A673 (cell line): Measurements from ENCODE around the gene PPFIBP1. TPM values are rescaled to one million over a fixed set of nuclear protein-coding genes. Genes with fewer than 3 reads are reported as not detected.

ENCODE experiments used
- BruUV-seq: library from RNA; stranded (reverse); fragments of 400-500 nt; replicated peaks from 2 replicates; lab custom pipeline; 2021; lab: Mats Ljungman, UMichigan
- CTCF ChIA-PET: fragments of 300-600 bp; sonication (Branson Sonifier 250); formaldehyde crosslinking; loops from one replicate; lab custom pipeline; 2022; ENCODE audit warnings: antibody characterized with exemption; lab: Charles Lee
- POLR2A ChIA-PET: fragments of 300-600 bp; sonication (Branson Sonifier 250); formaldehyde crosslinking; loops from one replicate; lab custom pipeline; 2022; ENCODE audit warnings: antibody characterized with exemption; ENCODE audit not compliant: low non-redundant PET; lab: Charles Lee
- DNase-seq: peaks from one replicate; pipeline ENCODE4 v3.0.0-alpha.2; 2015; ENCODE audit warnings: low spot score
- H3K27ac ChIP-seq: fragments of 200-600 bp; sonication (generic); 2 replicates; pipeline ENCODE4 v1.5.1; 2016; ENCODE audit warnings: mixed run types, low read depth, mild to moderate bottlenecking, mixed read lengths, antibody characterized with exemption, low read length; ENCODE audit not compliant: poor library complexity, severe bottlenecking
- H3K27me3 ChIP-seq: fragments of 200-600 bp; sonication (generic); replicated peaks from 2 replicates; pipeline ENCODE4 v1.6.1; 2017; ENCODE audit warnings: mixed run types, low read depth, mild to moderate bottlenecking, mixed read lengths, antibody characterized with exemption, low read length; ENCODE audit not compliant: insufficient read depth, poor library complexity
- H3K36me3 ChIP-seq: fragments of 200-600 bp; sonication (generic); 2 replicates; pipeline ENCODE4 v1.6.1; 2016; ENCODE audit warnings: mixed run types, mild to moderate bottlenecking, mixed read lengths, antibody characterized with exemption, low read length; ENCODE audit not compliant: insufficient read depth, poor library complexity, severe bottlenecking
- H3K4me1 ChIP-seq: fragments of 200-600 bp; sonication (generic); 2 replicates; pipeline ENCODE4 v1.6.1; 2017; ENCODE audit warnings: mixed run types, mild to moderate bottlenecking, mixed read lengths, antibody characterized with exemption, low read length; ENCODE audit not compliant: insufficient read depth, poor library complexity, severe bottlenecking
- H3K4me3 ChIP-seq: fragments of 200-600 bp; sonication (generic); 2 replicates; pipeline ENCODE4 v1.5.1; 2016; ENCODE audit warnings: low read depth, mixed run types, mild to moderate bottlenecking, mixed read lengths, low read length; ENCODE audit not compliant: poor library complexity, severe bottlenecking
- H3K9me3 ChIP-seq: fragments of 200-600 bp; sonication (generic); 2 replicates; pipeline ENCODE4 v1.6.1; 2016; ENCODE audit warnings: mixed run types, low read depth, mild to moderate bottlenecking, mixed read lengths, antibody characterized with exemption, low read length; ENCODE audit not compliant: poor library complexity, severe bottlenecking
- EZH2 ChIP-seq: fragments of 200-600 bp; sonication (generic); IDR thresholded peaks from 2 replicates; pipeline ENCODE4 v1.6.1; 2017; ENCODE audit warnings: borderline replicate concordance, low read depth, mild to moderate bottlenecking, mixed read lengths, antibody characterized with exemption, low read length; ENCODE audit not compliant: poor library complexity, severe bottlenecking
- intact Hi-C: fragments of 100-400 bp; cut with micrococcal nuclease; formaldehyde crosslinking; loops from one replicate; pipeline ENCODE4 v1.10.0; 2022; ENCODE audit not compliant: unreplicated experiment
- total RNA-seq: library from RNA; stranded (reverse); gene quantifications from 2 replicates; pipeline ENCODE4 v1.2.3, GENCODE V29; 2021
- TF ChIP-seq, protein P1 (sequence below): fragments of 300-800, 200-600 bp; sonication (generic); conservative IDR thresholded peaks from 2 replicates; pipeline ENCODE4 v1.5.1; 2017; ENCODE audit warnings: low read depth, mild to moderate bottlenecking, antibody characterized with exemption, low read length, moderate library complexity, mixed read lengths

Gene PPFIBP1
- total RNA-seq, 1 experiment from 2014 or later: 41.2 TPM

DNA sequence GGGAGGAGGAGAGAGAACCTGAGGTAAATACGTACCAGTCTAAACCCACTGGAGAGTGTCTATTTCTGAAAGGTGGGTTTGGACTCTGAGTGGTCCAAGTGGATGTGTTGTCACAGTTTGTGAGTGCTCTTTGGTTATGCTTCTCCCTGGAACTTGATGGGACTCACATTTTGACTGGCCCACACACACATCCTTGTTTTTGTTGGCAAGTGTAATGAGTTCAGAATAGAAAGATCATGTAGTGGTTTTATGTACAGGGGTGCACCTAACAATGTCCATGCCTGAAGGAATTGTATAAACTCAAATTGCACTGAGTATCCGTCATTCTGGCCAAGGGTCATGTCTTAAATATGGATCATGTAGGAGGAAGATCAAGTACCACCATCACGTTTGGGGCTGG is 4.8 kb downstream of the PPFIBP1 start:
- Histone ChIP-seq H3K4me1 (peaks cover 26% of the 10 kb centered on the region), H3K4me3 (no peak overlapping the region), H3K27me3 (no peaks in the 10 kb centered on the region), H3K36me3 (no peaks in the 10 kb centered on the region), H3K9me3 (no peaks in the 10 kb centered on the region), H3K27ac (no peak overlapping the region)
- no TSS peak for BruUV-seq
- intact Hi-C loops: no loop called here
- TF ChIP-seq, protein P1, sequence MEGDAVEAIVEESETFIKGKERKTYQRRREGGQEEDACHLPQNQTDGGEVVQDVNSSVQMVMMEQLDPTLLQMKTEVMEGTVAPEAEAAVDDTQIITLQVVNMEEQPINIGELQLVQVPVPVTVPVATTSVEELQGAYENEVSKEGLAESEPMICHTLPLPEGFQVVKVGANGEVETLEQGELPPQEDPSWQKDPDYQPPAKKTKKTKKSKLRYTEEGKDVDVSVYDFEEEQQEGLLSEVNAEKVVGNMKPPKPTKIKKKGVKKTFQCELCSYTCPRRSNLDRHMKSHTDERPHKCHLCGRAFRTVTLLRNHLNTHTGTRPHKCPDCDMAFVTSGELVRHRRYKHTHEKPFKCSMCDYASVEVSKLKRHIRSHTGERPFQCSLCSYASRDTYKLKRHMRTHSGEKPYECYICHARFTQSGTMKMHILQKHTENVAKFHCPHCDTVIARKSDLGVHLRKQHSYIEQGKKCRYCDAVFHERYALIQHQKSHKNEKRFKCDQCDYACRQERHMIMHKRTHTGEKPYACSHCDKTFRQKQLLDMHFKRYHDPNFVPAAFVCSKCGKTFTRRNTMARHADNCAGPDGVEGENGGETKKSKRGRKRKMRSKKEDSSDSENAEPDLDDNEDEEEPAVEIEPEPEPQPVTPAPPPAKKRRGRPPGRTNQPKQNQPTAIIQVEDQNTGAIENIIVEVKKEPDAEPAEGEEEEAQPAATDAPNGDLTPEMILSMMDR: no peak
- no peak for TF ChIP-seq EZH2
- CTCF ChIA-PET: no interaction called here
- POLR2A ChIA-PET: no interaction called here
- no peak for DNase-seq

DNA sequence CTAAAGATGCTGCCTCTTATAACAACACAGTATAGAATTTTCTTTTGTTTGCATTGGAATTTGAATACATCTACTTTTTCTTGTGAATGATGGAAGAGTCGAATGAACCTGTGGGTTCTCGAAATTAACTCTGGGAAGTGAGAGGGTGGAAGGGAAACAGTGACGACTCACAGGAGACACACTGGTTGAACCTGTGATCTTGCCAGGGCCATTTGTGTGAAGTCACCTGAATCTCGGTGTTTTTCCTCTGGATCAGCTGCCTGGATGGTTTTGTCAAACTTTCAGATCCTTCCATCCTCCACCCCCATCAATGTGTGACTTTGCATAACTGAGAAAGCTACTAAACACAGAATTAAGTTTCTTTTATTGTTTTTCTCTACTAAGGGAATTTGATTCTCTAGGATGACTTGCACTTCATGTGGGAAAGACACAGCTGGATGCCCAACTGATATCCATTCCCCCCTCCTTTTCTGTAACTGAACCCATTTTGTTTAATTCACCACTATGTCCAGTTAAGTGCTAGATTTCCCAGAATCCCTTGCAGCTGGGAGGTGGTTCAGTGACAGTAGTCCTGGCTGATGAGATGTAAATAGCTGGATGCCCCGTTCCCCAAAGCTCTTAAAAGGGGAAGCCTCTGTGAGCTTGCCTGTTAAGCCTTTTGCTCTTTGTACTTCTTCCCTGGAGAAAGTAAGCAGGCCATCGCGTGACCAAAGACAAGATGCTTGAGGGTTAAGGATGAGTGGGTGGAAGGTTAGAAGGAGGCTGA is 6.3 kb downstream of the PPFIBP1 start:
- CTCF ChIA-PET: no interaction called here
- Histone ChIP-seq H3K4me1 (peaks cover 31% of the 10 kb centered on the region), H3K9me3 (no peaks in the 10 kb centered on the region), H3K27me3 (no peaks in the 10 kb centered on the region), H3K27ac (no peak overlapping the region), H3K36me3 (no peaks in the 10 kb centered on the region), H3K4me3 (no peak overlapping the region)
- TF ChIP-seq, protein P1: no peak
- no peak for TF ChIP-seq EZH2
- intact Hi-C loops: no loop called here
- no TSS peak for BruUV-seq
- POLR2A ChIA-PET: no interaction called here
- DNase-seq: peak; percentile 45

DNA sequence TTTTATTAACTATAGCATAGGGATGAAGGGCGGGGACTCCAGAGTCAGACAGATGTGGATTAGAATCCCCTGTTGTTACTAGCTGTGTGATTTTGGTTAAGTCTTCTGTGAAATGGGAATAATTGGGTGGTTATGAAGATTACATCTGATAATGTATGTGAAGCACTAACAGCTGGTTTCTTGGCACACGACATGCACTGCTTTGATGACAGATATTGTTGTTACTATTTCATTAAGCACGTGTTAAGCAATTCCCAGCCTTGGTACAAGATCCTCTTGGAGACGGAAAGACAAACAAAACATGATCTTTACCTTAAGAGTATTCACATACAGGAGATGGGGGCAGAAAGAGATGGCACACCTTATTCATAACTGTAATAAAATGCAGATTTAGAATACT is 7.9 kb downstream of the PPFIBP1 start:
- H3K27ac ChIP-seq: no peak overlapping the region
- CTCF ChIA-PET: no interaction called here
- no peak for DNase-seq
- H3K9me3 ChIP-seq: no peaks in the 10 kb centered on the region
- no peaks in the 10 kb centered on the region for H3K27me3 ChIP-seq
- TF ChIP-seq, protein P1: no peak
- TF ChIP-seq EZH2: no peak
- intact Hi-C loops: no loop called here
- POLR2A ChIA-PET: no interaction called here
- no TSS peak for BruUV-seq
- peaks cover 23% of the 10 kb centered on the region for H3K4me1 ChIP-seq
- H3K4me3 ChIP-seq: no peak overlapping the region
- no peaks in the 10 kb centered on the region for H3K36me3 ChIP-seq
